ENCODE results near the gene NSMCE1.

The NSMCE1 gene

GRCh38 chr16:27242398-27242797 is 26.2 kb downstream of the NSMCE1 start:
- DNase-seq, result no peak

- DNase-seq, result no peak
Measured at GRCh38 chr16:27241658-27242057, 26.9 kb downstream of the NSMCE1 start.

GRCh38 chr16:27240948-27241531 is 27.5 kb downstream of the NSMCE1 start:
- DNase-seq, result no peak

GRCh38 chr16:27239906-27240655 is 28.5 kb downstream of the NSMCE1 start:
- DNase-seq, result no peak

- no peak for DNase-seq
Measured at GRCh38 chr16:27239026-27239425, 29.5 kb downstream of the NSMCE1 start.

- DNase-seq, result no peak
Measured at GRCh38 chr16:27238591-27238990, 30.0 kb downstream of the NSMCE1 start.

- peak in 1 of 2 donors; percentile 56 for DNase-seq
Measured at GRCh38 chr16:27238016-27238587, 30.5 kb downstream of the NSMCE1 start.

- peak; percentile 55 to 87 for DNase-seq
Measured at GRCh38 chr16:27237219-27238015, 31.2 kb downstream of the NSMCE1 start.

GRCh38 chr16:27236635-27237218 is 31.8 kb downstream of the NSMCE1 start:
- no peak for DNase-seq

- DNase-seq, result no peak
Measured at GRCh38 chr16:27235938-27236245, 32.7 kb downstream of the NSMCE1 start.

GRCh38 chr16:27235055-27235937 is 33.3 kb downstream of the NSMCE1 start:
- DNase-seq, result peak; percentile 45 to 69

GRCh38 chr16:27234603-27235002 is 34.0 kb downstream of the NSMCE1 start:
- no peak for DNase-seq

GRCh38 chr16:27234171-27234570 is 34.4 kb downstream of the NSMCE1 start:
- no peak for DNase-seq

GRCh38 chr16:27233731-27234130 is 34.8 kb downstream of the NSMCE1 start:
- no peak for DNase-seq

GRCh38 chr16:27232901-27233625 is 35.5 kb downstream of the NSMCE1 start:
- DNase-seq, result no peak

GRCh38 chr16:27232061-27232900 is 36.3 kb downstream of the NSMCE1 start:
- no peak for DNase-seq

GRCh38 chr16:27231692-27232060 is 36.9 kb downstream of the NSMCE1 start:
- no peak for DNase-seq

GRCh38 chr16:27230562-27231001 is 38.0 kb downstream of the NSMCE1 start:
- no peak for DNase-seq

GRCh38 chr16:27229891-27230470 is 38.6 kb downstream of the NSMCE1 start:
- DNase-seq, result no peak
